ENCODE measurements around the gene EML4. TPM values are rescaled to one million over a fixed set of nuclear protein-coding genes. Genes with fewer than 3 reads are reported as not detected.
"Not testable (repeated sequence)": the region's sequence is repeated elsewhere in the genome, so short reads cannot be mapped to it uniquely, and the experiment has no call there.

The EML4 gene
- total and polyA plus RNA-seq, 7 experiments from 2014 or later = 64.9 to 167 (median 141) TPM

GRCh38 chr2:42371611-42372473 lies 202.7 kb downstream of the EML4 start:
- H3K4me3 Mint-ChIP-seq = no peak overlapping the region
- H3K27ac Mint-ChIP-seq = peak overlapping the region in 1 of 9 donors; percentile 12
- no peak overlapping the region for H3K4me3 ChIP-seq (ENCODE audit: low read length)
- ATAC-seq (no peak), DNase-seq (no peak)
- H3K27ac ChIP-seq (ENCODE audit: low read depth, low read length) = no peak overlapping the region
- POLR2A ChIA-PET = interaction anchor here (0.6 kb wide), 1 partner anchor 690 kb away, joined by 3 read pairs; no protein-coding TSS in a partner anchor
- CTCF ChIA-PET = no interaction called here
- no peaks in the 10 kb centered on the region for H3K27me3 ChIP-seq (ENCODE audit: control insufficient read depth in 2 of 2, insufficient read depth in 2 of 2, low read length in 2 of 2)
- H3K36me3 ChIP-seq (ENCODE audit: control insufficient read depth in 2 of 3, insufficient read depth in 3 of 3, low read length in 3 of 3) = no peaks in the 10 kb centered on the region
- H3K36me3 Mint-ChIP-seq = no peaks in the 10 kb centered on the region
- no peaks in the 10 kb centered on the region for H3K9me3 Mint-ChIP-seq
- H3K9me3 ChIP-seq (ENCODE audit: control insufficient read depth in 2 of 3, low read length in 3 of 3) = no peaks in the 10 kb centered on the region
- H3K27me3 Mint-ChIP-seq = peaks cover 0 to 8% (median 0%) of the 10 kb centered on the region in 5 donors
- H3K4me1 Mint-ChIP-seq = peaks cover 2 to 23% (median 11%) of the 10 kb centered on the region in 7 donors
- peaks cover 0 to 4% of the 10 kb centered on the region in 2 donors for H3K4me1 ChIP-seq (ENCODE audit: control insufficient read depth in 2 of 2, insufficient read depth in 2 of 2, low read length in 2 of 2)
- intact Hi-C loops (cut with micrococcal nuclease) = no loop called here

- H3K36me3 Mint-ChIP-seq = no peaks in the 10 kb centered on the region
- no peak overlapping the region for H3K4me3 Mint-ChIP-seq
- no peaks in the 10 kb centered on the region for H3K27me3 ChIP-seq (ENCODE audit: control insufficient read depth in 2 of 2, insufficient read depth in 2 of 2, low read length in 2 of 2)
- H3K4me1 ChIP-seq (ENCODE audit: control insufficient read depth in 2 of 2, insufficient read depth in 2 of 2, low read length in 2 of 2) = peaks cover 0 to 4% of the 10 kb centered on the region in 2 donors
- no peaks in the 10 kb centered on the region for H3K9me3 Mint-ChIP-seq
- H3K27me3 Mint-ChIP-seq = peaks cover 0 to 8% (median 0%) of the 10 kb centered on the region in 5 donors
- no peak overlapping the region for H3K4me3 ChIP-seq (ENCODE audit: low read length)
- H3K27ac ChIP-seq (ENCODE audit: low read depth, low read length) = no peak overlapping the region
- no peaks in the 10 kb centered on the region for H3K36me3 ChIP-seq (ENCODE audit: control insufficient read depth in 2 of 3, insufficient read depth in 3 of 3, low read length in 3 of 3)
- DNase-seq (no peak), ATAC-seq (no peak)
- H3K4me1 Mint-ChIP-seq = peaks cover 2 to 15% (median 9%) of the 10 kb centered on the region in 7 donors
- intact Hi-C loops (cut with micrococcal nuclease) = no loop called here
- no peaks in the 10 kb centered on the region for H3K9me3 ChIP-seq (ENCODE audit: control insufficient read depth in 2 of 3, low read length in 3 of 3)
- ChIA-PET CTCF (interaction anchor here (0.7 kb wide), 1 partner anchor 630 kb away, joined by 3 read pairs; no protein-coding TSS in a partner anchor), POLR2A (interaction anchor here (1.1 kb wide), 1 partner anchor 11 kb away, joined by 4 read pairs; no protein-coding TSS in a partner anchor)
- no peak overlapping the region for H3K27ac Mint-ChIP-seq
These were observed 203.5 kb downstream of the EML4 start for GRCh38 chr2:42372474-42373200.

- POLR2A ChIA-PET = no interaction called here
- DNase-seq = no peak
- Histone ChIP-seq H3K4me3 (ENCODE audit: low read length) (no peak overlapping the region), H3K27ac (ENCODE audit: low read depth, low read length) (no peak overlapping the region), H3K27me3 (ENCODE audit: control insufficient read depth in 2 of 2, insufficient read depth in 2 of 2, low read length in 2 of 2) (no peaks in the 10 kb centered on the region), H3K9me3 (ENCODE audit: control insufficient read depth in 2 of 3, low read length in 3 of 3) (no peaks in the 10 kb centered on the region), H3K4me1 (ENCODE audit: control insufficient read depth in 2 of 2, insufficient read depth in 2 of 2, low read length in 2 of 2) (no peaks in the 10 kb centered on the region), H3K36me3 (ENCODE audit: control insufficient read depth in 2 of 3, insufficient read depth in 3 of 3, low read length in 3 of 3) (no peaks in the 10 kb centered on the region)
- Mint-ChIP-seq H3K27me3 (peaks cover 0 to 15% (median 4%) of the 10 kb centered on the region in 5 donors), H3K27ac (no peak overlapping the region), H3K9me3 (no peaks in the 10 kb centered on the region), H3K4me1 (peaks cover 0 to 5% (median 0%) of the 10 kb centered on the region in 7 donors), H3K36me3 (no peaks in the 10 kb centered on the region), H3K4me3 (no peak overlapping the region)
- CTCF ChIA-PET = no interaction called here
- no peak for ATAC-seq
- intact Hi-C loops (cut with micrococcal nuclease) = no loop called here
These were observed 207.6 kb downstream of the EML4 start for GRCh38 chr2:42376758-42377157.

- DNase-seq (no peak), ATAC-seq (no peak)
- Histone ChIP-seq H3K9me3 (ENCODE audit: control insufficient read depth in 2 of 3, low read length in 3 of 3) (no peaks in the 10 kb centered on the region), H3K27ac (ENCODE audit: low read depth, low read length) (no peak overlapping the region), H3K27me3 (ENCODE audit: control insufficient read depth in 2 of 2, insufficient read depth in 2 of 2, low read length in 2 of 2) (no peaks in the 10 kb centered on the region), H3K4me3 (ENCODE audit: low read length) (no peak overlapping the region), H3K36me3 (ENCODE audit: control insufficient read depth in 2 of 3, insufficient read depth in 3 of 3, low read length in 3 of 3) (no peaks in the 10 kb centered on the region), H3K4me1 (ENCODE audit: control insufficient read depth in 2 of 2, insufficient read depth in 2 of 2, low read length in 2 of 2) (no peaks in the 10 kb centered on the region)
- ChIA-PET CTCF (no interaction called here), POLR2A (no interaction called here)
- Mint-ChIP-seq H3K4me3 (no peak overlapping the region), H3K27me3 (peaks cover 0 to 16% (median 4%) of the 10 kb centered on the region in 5 donors), H3K27ac (no peak overlapping the region), H3K9me3 (no peaks in the 10 kb centered on the region), H3K4me1 (peaks cover 0 to 2% (median 0%) of the 10 kb centered on the region in 7 donors), H3K36me3 (no peaks in the 10 kb centered on the region)
- intact Hi-C loops (cut with micrococcal nuclease) = no loop called here
These were observed 209.3 kb downstream of the EML4 start for GRCh38 chr2:42378415-42378814.

- CTCF ChIA-PET = interaction anchor here (0.6 kb wide), 1 partner anchor 284 kb away, joined by 3 read pairs; no protein-coding TSS in a partner anchor
- intact Hi-C loops (cut with micrococcal nuclease); H3K27ac Mint-ChIP-seq; ATAC-seq; H3K27me3 ChIP-seq (ENCODE audit: control insufficient read depth in 2 of 2, insufficient read depth in 2 of 2, low read length in 2 of 2); H3K4me3 ChIP-seq (ENCODE audit: low read length); H3K4me3 Mint-ChIP-seq; DNase-seq; H3K4me1 Mint-ChIP-seq; H3K9me3 Mint-ChIP-seq; H3K36me3 Mint-ChIP-seq; POLR2A ChIA-PET; H3K36me3 ChIP-seq (ENCODE audit: control insufficient read depth in 2 of 3, insufficient read depth in 3 of 3, low read length in 3 of 3); H3K4me1 ChIP-seq (ENCODE audit: control insufficient read depth in 2 of 2, insufficient read depth in 2 of 2, low read length in 2 of 2); H3K9me3 ChIP-seq (ENCODE audit: control insufficient read depth in 2 of 3, low read length in 3 of 3); H3K27ac ChIP-seq (ENCODE audit: low read depth, low read length): not testable (repeated sequence)
- H3K27me3 Mint-ChIP-seq = peaks cover 0 to 14% (median 4%) of the 10 kb centered on the region in 5 donors
These were observed 210.9 kb downstream of the EML4 start for GRCh38 chr2:42380026-42380425.

GRCh38 chr2:42382144-42382543 lies 213.0 kb downstream of the EML4 start:
- H3K4me1 Mint-ChIP-seq = peaks cover 0 to 5% (median 0%) of the 10 kb centered on the region in 7 donors
- CTCF ChIA-PET = interaction anchor here (0.5 kb wide), 1 partner anchor 511 kb away, joined by 3 read pairs; no protein-coding TSS in a partner anchor
- peaks cover 0 to 11% (median 4%) of the 10 kb centered on the region in 5 donors for H3K27me3 Mint-ChIP-seq
- H3K36me3 Mint-ChIP-seq = no peaks in the 10 kb centered on the region
- no peak overlapping the region for H3K27ac ChIP-seq (ENCODE audit: low read depth, low read length)
- H3K4me3 ChIP-seq (ENCODE audit: low read length) = no peak overlapping the region
- no peaks in the 10 kb centered on the region for H3K9me3 Mint-ChIP-seq
- no peak overlapping the region for H3K4me3 Mint-ChIP-seq
- no peaks in the 10 kb centered on the region for H3K9me3 ChIP-seq (ENCODE audit: control insufficient read depth in 2 of 3, low read length in 3 of 3)
- H3K27me3 ChIP-seq (ENCODE audit: control insufficient read depth in 2 of 2, insufficient read depth in 2 of 2, low read length in 2 of 2) = no peaks in the 10 kb centered on the region
- no peak for DNase-seq
- H3K27ac Mint-ChIP-seq = no peak overlapping the region
- ATAC-seq = no peak
- no peaks in the 10 kb centered on the region for H3K36me3 ChIP-seq (ENCODE audit: control insufficient read depth in 2 of 3, insufficient read depth in 3 of 3, low read length in 3 of 3)
- POLR2A ChIA-PET = no interaction called here
- intact Hi-C loops (cut with micrococcal nuclease) = no loop called here
- H3K4me1 ChIP-seq (ENCODE audit: control insufficient read depth in 2 of 2, insufficient read depth in 2 of 2, low read length in 2 of 2) = no peaks in the 10 kb centered on the region
